Fibroblast of the aortic adventitia (primary cell): ENCODE results near the gene SRGAP2C. TPM values are rescaled to one million over a fixed set of nuclear protein-coding genes. Genes with fewer than 3 reads are reported as not detected.
"Not testable (repeated sequence)": the region's sequence is repeated elsewhere in the genome, so short reads cannot be mapped to it uniquely, and the experiment has no call there.

ENCODE experiments used
- DNase-seq: peaks from one replicate; pipeline ENCODE4 v3.0.0-alpha.2; 2010; ENCODE audit warnings: low read depth
- H3K4me3 ChIP-seq: 2 replicates; pipeline ENCODE4 v1.5.1; 2011; ENCODE audit warnings: low read depth, mild to moderate bottlenecking, control low read depth, low read length, moderate library complexity
- total RNA-seq: library from RNA; depleted of rRNA; stranded (reverse); fragments of >200 nt; gene quantifications from 2 replicates; pipeline ENCODE4 v1.2.3, GENCODE V29; 2012; ENCODE audit warnings: low replicate concordance
- TF ChIP-seq, protein P1 (sequence below): IDR thresholded peaks from 2 replicates; pipeline ENCODE4 v1.5.1; 2011; ENCODE audit warnings: mild to moderate bottlenecking, low read length, control low read depth, inconsistent platforms; ENCODE audit not compliant: insufficient read depth

Gene SRGAP2C
- total RNA-seq: 21.3 and 35.0 TPM in 2 replicates

DNA sequence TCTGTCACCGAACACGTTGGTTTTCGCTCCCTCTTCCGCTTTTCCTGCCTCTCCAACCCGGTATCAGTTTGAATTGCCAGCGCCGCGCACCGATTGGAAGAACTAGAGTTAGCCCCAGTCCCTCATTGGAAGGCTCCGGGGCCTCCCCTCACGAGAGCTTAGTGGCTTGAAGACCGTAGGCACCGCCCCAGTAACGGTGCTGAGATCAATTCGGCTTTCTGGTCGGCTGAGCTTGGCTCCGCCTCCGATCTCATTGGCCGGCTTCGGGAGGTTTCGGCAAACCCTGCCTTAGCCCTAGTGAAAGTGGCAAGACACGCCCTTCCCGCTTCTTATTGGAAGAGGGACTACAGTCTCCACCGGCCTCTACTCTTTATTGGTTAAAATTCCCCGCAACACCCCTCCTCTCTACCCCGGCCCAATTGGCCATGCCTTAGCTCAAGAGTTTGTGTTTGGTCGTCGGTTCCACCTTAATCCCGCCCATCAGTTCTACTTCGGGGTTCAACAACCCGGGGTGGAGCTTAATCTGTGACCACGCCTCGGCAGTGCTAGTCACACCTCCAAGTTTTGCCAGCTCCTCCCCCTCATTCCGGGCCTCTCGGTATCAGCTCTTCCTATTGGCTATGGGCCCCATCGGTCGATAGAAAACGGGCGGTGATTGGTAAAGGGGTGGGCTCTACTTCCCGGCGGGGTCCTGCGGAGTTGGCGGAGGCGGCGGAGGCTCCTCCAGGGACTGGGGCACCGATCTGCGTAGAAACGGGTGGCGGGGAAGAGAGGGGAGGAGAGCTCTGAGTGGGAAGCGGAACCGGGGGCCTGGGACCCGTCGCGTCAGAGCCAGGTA, at the start of gene SRGAP2C, which contains the start of gene FAM72B:
SRGAP2C (plus strand) TSS at position 686 of the 838 bp plus-strand sequence. CDS start 2,472 bp downstream, outside the sequence.
FAM72B (minus strand) TSS at position 51 of the 838 bp plus-strand sequence. CDS start 851 bp downstream, outside the sequence.
- peak; percentile 99 for DNase-seq

DNA sequence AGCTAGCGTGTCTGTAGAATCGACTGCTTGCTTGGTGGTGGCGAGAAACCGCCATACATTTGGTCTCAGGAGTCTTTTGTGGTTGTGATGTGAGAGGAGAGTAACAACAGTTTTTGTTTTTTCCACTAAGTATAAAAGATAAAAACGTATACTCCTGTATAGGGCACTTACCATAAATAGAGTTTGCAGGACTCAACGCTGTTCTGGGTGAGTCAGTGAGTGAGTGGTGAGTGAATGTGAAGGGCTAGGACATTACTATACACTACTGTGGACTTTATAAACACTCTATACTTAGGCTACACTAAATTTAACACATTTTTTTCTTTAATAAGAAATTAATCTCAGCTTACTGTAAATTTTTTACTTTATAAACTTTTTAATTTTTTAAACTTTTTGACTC, 44.4 kb upstream of the SRGAP2C start:
- not testable (repeated sequence) for DNase-seq, H3K4me3 ChIP-seq

More for the DNA sequence above, at the start of gene SRGAP2C, which contains the start of gene FAM72B:
- peak within 1 kb of the TSS; percentile 61 for H3K4me3 ChIP-seq

DNA sequence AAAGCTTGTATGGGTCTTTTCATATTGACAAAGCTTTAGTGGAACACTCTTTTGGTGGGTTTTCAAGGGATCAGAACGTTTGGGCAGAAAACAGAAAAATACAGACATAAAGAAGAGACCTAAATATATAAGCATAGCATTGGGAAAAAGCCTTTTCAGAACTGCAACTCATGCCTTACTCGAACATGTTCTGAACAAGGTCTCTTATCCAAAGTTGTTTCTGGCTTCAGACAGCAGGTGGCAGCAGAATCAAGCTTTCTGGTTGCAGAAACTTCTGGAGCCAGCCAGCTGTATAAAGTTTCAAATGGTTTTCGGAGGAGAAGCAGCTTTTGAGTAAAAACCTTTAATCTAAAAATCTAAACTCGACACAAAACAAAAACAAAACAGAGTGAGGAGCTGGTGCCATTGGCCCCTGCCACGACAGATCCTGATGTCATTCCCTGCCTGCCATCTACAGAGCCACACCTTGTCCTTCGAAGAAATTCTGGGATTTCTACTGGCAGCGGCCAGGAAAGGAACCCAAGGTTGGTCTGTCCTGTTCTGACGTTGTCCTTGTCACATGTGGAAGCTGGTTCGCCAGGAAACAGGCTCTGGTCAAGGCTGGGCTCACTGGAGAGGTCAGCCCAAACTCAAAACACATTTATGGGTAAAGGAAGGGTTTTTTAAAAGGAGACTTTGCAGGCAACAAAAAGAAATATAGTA, 36.1 kb upstream of the SRGAP2C start:
- H3K4me3 ChIP-seq, DNase-seq: not testable (repeated sequence)

DNA sequence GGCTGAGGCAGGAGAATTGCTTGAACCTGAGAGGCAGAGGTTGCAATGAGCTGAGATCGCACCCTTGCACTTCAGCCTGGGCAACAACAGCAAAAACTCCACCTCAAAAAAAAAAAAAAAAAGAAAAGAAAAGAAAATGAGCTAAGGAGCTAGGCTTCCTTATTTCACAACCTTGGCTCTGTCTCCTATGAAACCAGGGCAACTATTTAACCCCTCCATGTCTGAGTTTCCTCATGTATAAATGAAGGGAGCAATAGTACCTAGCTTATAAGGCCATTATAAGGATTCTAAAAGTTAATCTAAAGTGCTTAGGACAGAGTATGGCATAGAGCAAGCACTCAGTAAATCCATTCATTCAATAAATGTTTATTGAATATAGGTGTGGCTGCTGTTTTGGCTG, 33.5 kb upstream of the SRGAP2C start:
- not testable (repeated sequence) for H3K4me3 ChIP-seq, DNase-seq

- not testable (repeated sequence) for DNase-seq, H3K4me3 ChIP-seq
Measured at GRCh38 chr1:121152788-121153187, 32.0 kb upstream of the SRGAP2C start.

DNA sequence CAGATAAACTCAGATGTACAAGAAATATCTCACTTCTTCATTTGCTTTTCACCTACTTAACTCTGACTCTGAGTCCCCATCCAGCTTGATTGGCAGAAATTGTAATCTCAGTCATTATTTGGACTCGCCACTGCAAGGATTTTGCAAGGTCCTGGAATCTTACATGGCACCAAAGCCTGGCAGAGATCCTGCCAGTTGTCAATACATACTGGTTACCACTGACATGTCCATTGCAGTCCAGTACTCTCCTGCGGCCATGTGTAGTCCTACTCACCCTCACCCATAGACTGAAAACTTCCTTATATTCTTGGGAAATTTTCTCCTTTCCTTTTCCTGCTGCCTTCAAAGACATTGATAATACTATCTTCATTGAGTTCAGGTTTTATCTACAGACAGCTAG, 30.0 kb upstream of the SRGAP2C start:
- not testable (repeated sequence) for H3K4me3 ChIP-seq, DNase-seq

- DNase-seq: peak; percentile 72
- TF ChIP-seq, protein P1, sequence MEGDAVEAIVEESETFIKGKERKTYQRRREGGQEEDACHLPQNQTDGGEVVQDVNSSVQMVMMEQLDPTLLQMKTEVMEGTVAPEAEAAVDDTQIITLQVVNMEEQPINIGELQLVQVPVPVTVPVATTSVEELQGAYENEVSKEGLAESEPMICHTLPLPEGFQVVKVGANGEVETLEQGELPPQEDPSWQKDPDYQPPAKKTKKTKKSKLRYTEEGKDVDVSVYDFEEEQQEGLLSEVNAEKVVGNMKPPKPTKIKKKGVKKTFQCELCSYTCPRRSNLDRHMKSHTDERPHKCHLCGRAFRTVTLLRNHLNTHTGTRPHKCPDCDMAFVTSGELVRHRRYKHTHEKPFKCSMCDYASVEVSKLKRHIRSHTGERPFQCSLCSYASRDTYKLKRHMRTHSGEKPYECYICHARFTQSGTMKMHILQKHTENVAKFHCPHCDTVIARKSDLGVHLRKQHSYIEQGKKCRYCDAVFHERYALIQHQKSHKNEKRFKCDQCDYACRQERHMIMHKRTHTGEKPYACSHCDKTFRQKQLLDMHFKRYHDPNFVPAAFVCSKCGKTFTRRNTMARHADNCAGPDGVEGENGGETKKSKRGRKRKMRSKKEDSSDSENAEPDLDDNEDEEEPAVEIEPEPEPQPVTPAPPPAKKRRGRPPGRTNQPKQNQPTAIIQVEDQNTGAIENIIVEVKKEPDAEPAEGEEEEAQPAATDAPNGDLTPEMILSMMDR: peak; percentile 41
Measured at GRCh38 chr1:121155671-121156358, 29.0 kb upstream of the SRGAP2C start.

DNA sequence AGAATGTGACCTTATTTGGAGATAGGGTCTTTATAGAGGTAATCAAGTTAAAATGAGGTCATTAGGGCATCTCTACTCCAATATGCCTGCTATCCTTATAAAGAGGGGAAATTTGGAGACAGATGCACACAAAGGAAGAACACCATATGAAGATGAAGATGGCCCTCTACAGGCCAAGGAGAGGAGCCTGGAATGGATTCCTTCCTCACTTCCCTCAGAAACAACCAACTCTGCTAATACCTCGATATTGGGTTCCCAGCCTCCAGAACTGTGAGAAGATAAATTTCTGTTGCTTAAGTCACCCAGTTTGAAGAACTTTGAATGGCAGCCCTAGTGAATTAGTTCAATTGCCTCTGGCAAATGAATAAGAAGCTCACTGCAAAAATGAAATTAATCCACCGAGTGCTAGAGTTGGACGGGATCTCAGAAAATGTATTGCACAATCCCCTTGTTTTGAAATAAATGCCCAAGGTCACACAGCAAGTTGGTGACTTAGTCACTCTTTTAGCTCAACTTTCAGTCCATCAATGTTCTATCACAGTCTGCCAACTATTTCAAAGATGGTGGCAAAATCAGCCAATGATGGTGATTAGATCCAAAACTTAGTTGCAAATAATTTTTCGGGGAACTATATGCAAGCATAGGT, 27.7 kb upstream of the SRGAP2C start:
- H3K4me3 ChIP-seq, DNase-seq: not testable (repeated sequence)

More at GRCh38 chr1:121155671-121156358, 29.0 kb upstream of the SRGAP2C start:
- H3K4me3 ChIP-seq: not testable (repeated sequence)

GRCh38 chr1:121157609-121158008, 27.2 kb upstream of the SRGAP2C start:
- H3K4me3 ChIP-seq, DNase-seq: not testable (repeated sequence)

GRCh38 chr1:121160118-121160517, 24.7 kb upstream of the SRGAP2C start:
- DNase-seq, H3K4me3 ChIP-seq: not testable (repeated sequence)

- DNase-seq, H3K4me3 ChIP-seq: not testable (repeated sequence)
Measured at GRCh38 chr1:121161199-121161901, 23.4 kb upstream of the SRGAP2C start.

- H3K4me3 ChIP-seq: not testable (repeated sequence)
- peak; percentile 76 for DNase-seq
Measured at GRCh38 chr1:121163850-121164757, 20.7 kb upstream of the SRGAP2C start.

DNA sequence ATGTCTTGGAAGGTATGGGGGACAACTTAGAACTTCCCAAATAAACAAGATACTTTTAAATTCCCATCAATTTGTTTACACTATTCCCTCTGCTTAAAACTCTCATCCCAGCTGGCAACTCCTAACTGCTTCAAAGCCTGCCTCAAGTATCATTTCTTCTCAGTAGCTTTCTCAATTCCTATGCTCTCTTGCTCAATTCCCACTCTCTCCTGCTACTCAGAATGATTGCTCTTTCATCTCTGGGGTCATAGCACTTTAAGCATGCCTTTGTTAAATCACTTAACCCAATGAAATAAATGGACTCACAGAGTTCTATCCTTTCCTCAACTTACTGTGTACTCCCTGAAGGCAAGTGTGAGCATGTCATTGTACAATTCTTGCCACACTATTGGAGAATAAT, 19.5 kb upstream of the SRGAP2C start:
- peak; percentile 34 for DNase-seq
- not testable (repeated sequence) for H3K4me3 ChIP-seq

GRCh38 chr1:121167225-121167738, 17.5 kb upstream of the SRGAP2C start:
- H3K4me3 ChIP-seq, DNase-seq: not testable (repeated sequence)

DNA sequence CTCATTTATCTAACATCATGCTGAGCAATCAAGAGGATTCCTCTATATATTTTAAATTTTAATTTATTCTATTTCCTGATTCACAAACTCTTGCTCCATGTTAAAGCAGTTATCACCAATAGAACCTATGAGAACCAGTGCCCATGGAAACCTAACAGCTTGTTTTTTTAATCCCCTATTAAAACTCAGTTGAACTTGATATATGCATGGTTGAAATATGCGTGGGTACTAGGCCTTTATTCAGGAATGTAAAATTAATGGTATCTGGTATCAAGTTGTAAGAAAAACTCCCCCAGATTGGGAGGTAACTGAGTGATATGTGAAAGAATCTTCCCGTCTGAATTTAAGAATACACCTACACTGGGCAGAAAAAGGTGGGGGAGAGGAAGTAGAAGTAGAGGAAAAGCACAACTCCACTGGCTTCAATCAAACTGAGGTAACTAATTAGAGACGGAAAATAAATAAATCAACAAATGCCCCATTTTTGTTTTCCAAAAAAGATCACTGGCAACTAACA, 16.6 kb upstream of the SRGAP2C start:
- not testable (repeated sequence) for DNase-seq, H3K4me3 ChIP-seq
